IMR-90 (cell line): ENCODE measurements around the gene SVOPL. TPM values are rescaled to one million over a fixed set of nuclear protein-coding genes. Genes with fewer than 3 reads are reported as not detected.

Experiments
- ATAC-seq: fragments of 200-7000 bp; cut with Tn5 transposase; 2 replicates; pipeline ENCODE4 v1.9.1; 2020; ENCODE audit warnings: low read depth, mild to moderate bottlenecking, moderate library complexity
- BruUV-seq: library from RNA; stranded (reverse); fragments of 400-500 nt; replicated peaks from 2 replicates; lab custom pipeline; 2021; lab: Mats Ljungman, UMichigan
- CTCF ChIA-PET: fragments of 300-600 bp; formaldehyde crosslinking; extraction: SDS; loops from one replicate; lab custom pipeline; 2021; ENCODE audit warnings: antibody characterized with exemption; lab: Yijun Ruan, JAX
- POLR2A ChIA-PET: fragments of 300-600 bp; sonication (Branson Sonifier 250); formaldehyde crosslinking; loops from one replicate; lab custom pipeline; 2022; ENCODE audit warnings: antibody characterized with exemption; ENCODE audit not compliant: unreplicated experiment; lab: Charles Lee
- DNase-seq: peaks from one replicate; pipeline ENCODE4 v3.0.0; 2013
- H2AFZ ChIP-seq: replicated peaks from 2 replicates; pipeline ENCODE3; 2013; ENCODE audit warnings: low read length, mild to moderate bottlenecking; ENCODE audit not compliant: poor library complexity
- H2AK5ac ChIP-seq: 2 replicates; pipeline ENCODE4 v1.6.1; 2013; ENCODE audit warnings: low read depth, low read length, inconsistent platforms
- H2AK9ac ChIP-seq: replicated peaks from 2 replicates; pipeline ENCODE3; 2013; ENCODE audit warnings: mild to moderate bottlenecking, low read depth, low read length, moderate library complexity; ENCODE audit not compliant: poor library complexity
- H2BK120ac ChIP-seq: 2 replicates; pipeline ENCODE4 v1.6.1; 2013; ENCODE audit warnings: low read depth, low read length, inconsistent platforms
- H2BK15ac ChIP-seq: 3 replicates; pipeline ENCODE4 v1.6.1; 2013; ENCODE audit warnings: low read depth, low read length, inconsistent platforms
- H2BK20ac ChIP-seq: 2 replicates; pipeline ENCODE4 v1.6.1; 2013; ENCODE audit warnings: low read depth, mild to moderate bottlenecking, inconsistent platforms, low read length, moderate library complexity
- H2BK5ac ChIP-seq: 2 replicates; pipeline ENCODE4 v1.6.1; 2013; ENCODE audit warnings: mild to moderate bottlenecking, low read depth, low read length, inconsistent platforms; ENCODE audit not compliant: poor library complexity, severe bottlenecking
- H3K14ac ChIP-seq: replicated peaks from 2 replicates; pipeline ENCODE4 v1.6.1; 2013; ENCODE audit warnings: low read depth, low read length, inconsistent platforms
- H3K18ac ChIP-seq: 2 replicates; pipeline ENCODE4 v1.6.1; 2013; ENCODE audit warnings: low read depth, low read length, control low read depth
- H3K23ac ChIP-seq: 2 replicates; pipeline ENCODE4 v1.6.1; 2013; ENCODE audit warnings: low read depth, low read length, inconsistent platforms
- H3K27ac ChIP-seq: 2 replicates; pipeline ENCODE4 v1.5.1; 2013; ENCODE audit warnings: mild to moderate bottlenecking, control low read depth, low read length; ENCODE audit not compliant: insufficient read depth
- H3K27me3 ChIP-seq: 2 replicates; pipeline ENCODE4 v1.6.1; 2013; ENCODE audit warnings: low read length; ENCODE audit not compliant: control insufficient read depth, insufficient read depth
- H3K36me3 ChIP-seq: 2 replicates; pipeline ENCODE4 v1.6.1; 2013; ENCODE audit warnings: low read length, mixed read lengths; ENCODE audit not compliant: control insufficient read depth, insufficient read depth
- H3K4ac ChIP-seq: 2 replicates; pipeline ENCODE4 v1.6.1; 2013; ENCODE audit warnings: low read depth, low read length, inconsistent platforms
- H3K4me1 ChIP-seq: 2 replicates; pipeline ENCODE4 v1.6.1; 2013; ENCODE audit warnings: low read length, mixed read lengths; ENCODE audit not compliant: control insufficient read depth, insufficient read depth
- H3K4me2 ChIP-seq: 2 replicates; pipeline ENCODE4 v1.6.1; 2013; ENCODE audit warnings: low read depth, mild to moderate bottlenecking, control low read depth, low read length, moderate library complexity
- H3K4me3 ChIP-seq: 2 replicates; pipeline ENCODE4 v1.5.1; 2013; ENCODE audit warnings: low read depth, mild to moderate bottlenecking, control low read depth, low read length, moderate library complexity; ENCODE audit not compliant: insufficient read depth
- H3K56ac ChIP-seq: 2 replicates; pipeline ENCODE4 v1.6.1; 2013; ENCODE audit warnings: low read length, inconsistent platforms; ENCODE audit not compliant: insufficient read depth; ENCODE audit errors: extremely low read depth
- H3K79me1 ChIP-seq, 2 experiments: 2 replicates each; pipeline ENCODE4 v1.6.1; 2013; ENCODE audit warnings: low read length in 2 of 2, inconsistent platforms in 1 of 2, low read depth in 1 of 2
- H3K9ac ChIP-seq: 2 replicates; pipeline ENCODE4 v1.6.1; 2013; ENCODE audit warnings: low read depth, low read length, control low read depth
- H3K9me1 ChIP-seq: 2 replicates; pipeline ENCODE4 v1.6.1; 2013; ENCODE audit warnings: low read length, inconsistent platforms; ENCODE audit not compliant: insufficient read depth
- H3K9me3 ChIP-seq: 2 replicates; pipeline ENCODE4 v1.6.1; 2013; ENCODE audit warnings: low read length; ENCODE audit not compliant: control insufficient read depth, insufficient read depth
- H4K20me1 ChIP-seq: 2 replicates; pipeline ENCODE4 v1.6.1; 2013; ENCODE audit warnings: low read length, inconsistent platforms; ENCODE audit not compliant: insufficient read depth
- H4K5ac ChIP-seq: 2 replicates; pipeline ENCODE4 v1.6.1; 2013; ENCODE audit warnings: mild to moderate bottlenecking, low read depth, low read length, control low read depth
- H4K8ac ChIP-seq, 2 experiments: 2 replicates each; pipeline ENCODE4 v1.6.1; 2013; ENCODE audit warnings: low read depth in 2 of 2, low read length in 2 of 2, control low read depth in 1 of 2, inconsistent platforms in 1 of 2
- H4K91ac ChIP-seq: 2 replicates; pipeline ENCODE4 v1.6.1; 2013; ENCODE audit warnings: low read depth, low read length, inconsistent platforms; ENCODE audit not compliant: insufficient read depth
- BHLHE40 ChIP-seq: fragments of 150-350 bp; IDR thresholded peaks from 2 replicates; pipeline ENCODE4 v1.6.1; 2016; ENCODE audit warnings: mild to moderate bottlenecking, low read depth, low read length
- CEBPB ChIP-seq: IDR thresholded peaks from 2 replicates; pipeline ENCODE4 v1.6.1; 2012; ENCODE audit warnings: low read depth, low read length, improper control_type of control experiment
- CHD1 ChIP-seq: IDR thresholded peaks from 2 replicates; pipeline ENCODE4 v1.6.1; 2012; ENCODE audit warnings: low read depth, low read length, improper control_type of control experiment
- CTCF ChIP-seq: conservative IDR thresholded peaks from 2 replicates; pipeline ENCODE4 v1.5.1; 2012; ENCODE audit warnings: mild to moderate bottlenecking, low read depth, low read length, improper control_type of control experiment
- ELK1 ChIP-seq: fragments of 150-350 bp; IDR thresholded peaks from 2 replicates; pipeline ENCODE4 v1.6.1; 2016; ENCODE audit warnings: low read depth, mild to moderate bottlenecking, low read length, moderate library complexity, borderline replicate concordance
- FOS ChIP-seq: fragments of 150-350 bp; IDR thresholded peaks from 2 replicates; pipeline ENCODE4 v1.6.1; 2016; ENCODE audit warnings: low read depth, low read length
- MAFK ChIP-seq: IDR thresholded peaks from 2 replicates; pipeline ENCODE4 v1.6.1; 2012; ENCODE audit warnings: low read depth, low read length, improper control_type of control experiment
- MAZ ChIP-seq: IDR thresholded peaks from 2 replicates; pipeline ENCODE4 v1.6.1; 2012; ENCODE audit warnings: low read depth, mild to moderate bottlenecking, low read length, improper control_type of control experiment, moderate library complexity, borderline replicate concordance
- MXI1 ChIP-seq: IDR thresholded peaks from 2 replicates; pipeline ENCODE4 v1.6.1; 2012; ENCODE audit warnings: low read depth, mild to moderate bottlenecking, low read length, moderate library complexity, borderline replicate concordance
- NFE2L2 ChIP-seq: fragments of 150-350 bp; IDR thresholded peaks from 2 replicates; pipeline ENCODE4 v1.6.1; 2016; ENCODE audit warnings: low read depth, mild to moderate bottlenecking, low read length
- POLR2A ChIP-seq: IDR thresholded peaks from 2 replicates; pipeline ENCODE4 v1.6.1; 2012; ENCODE audit warnings: mild to moderate bottlenecking, low read depth, low read length
- RAD21 ChIP-seq: IDR thresholded peaks from 2 replicates; pipeline ENCODE4 v1.6.1; 2012; ENCODE audit warnings: low read length, improper control_type of control experiment
- RCOR1 ChIP-seq: IDR thresholded peaks from 2 replicates; pipeline ENCODE4 v1.6.1; 2012; ENCODE audit warnings: mild to moderate bottlenecking, low read length, improper control_type of control experiment; ENCODE audit not compliant: insufficient replicate concordance
- RFX5 ChIP-seq: IDR thresholded peaks from 2 replicates; pipeline ENCODE4 v1.8.0; 2012; ENCODE audit warnings: low read depth, mild to moderate bottlenecking, low read length, moderate library complexity
- SMC3 ChIP-seq: fragments of 150-350 bp; IDR thresholded peaks from 2 replicates; pipeline ENCODE4 v1.6.1; 2016; ENCODE audit warnings: low read depth, mild to moderate bottlenecking, antibody characterized with exemption, low read length, moderate library complexity
- USF2 ChIP-seq: fragments of 150-350 bp; IDR thresholded peaks from 2 replicates; pipeline ENCODE4 v1.6.1; 2017; ENCODE audit warnings: mild to moderate bottlenecking, antibody characterized with exemption, low read length, low read depth
- WGBS, 2 experiments: methylation state at CpG; one replicate each; pipeline versions ENCODE4 v1.1.5 to v1.1.7; 2013; ENCODE audit warnings: missing lambda C conversion rate in 2 of 2; ENCODE audit not compliant: insufficient read length in 1 of 2; ENCODE audit errors: extremely low coverage in 2 of 2; 5-methylcytosine and 5-hydroxymethylcytosine counted together
- dilution Hi-C: fragments of 300-500 bp; cut with HindIII; formaldehyde crosslinking; loops from one replicate; pipeline ENCODE4 v1.14.3; 2018; ENCODE audit warnings: low sequenced_read_pairs; ENCODE audit not compliant: unreplicated experiment
- in situ Hi-C: fragments of 300-500 bp; cut with MboI; formaldehyde crosslinking; loops from 3 replicates; pipeline ENCODE4 v1.14.3; 2019; ENCODE audit warnings: low sequenced_read_pairs, inconsistent platforms, mixed read lengths
- intact Hi-C: fragments of 100-400 bp; cut with micrococcal nuclease; formaldehyde crosslinking; loops from 2 replicates; pipeline ENCODE4 v1.10.0; 2022
- polyA plus RNA-seq, 3 experiments: library from polyadenylated mRNA; depleted of rRNA; stranded (reverse); fragments of >200 nt; gene quantifications; 2 replicates each; pipeline ENCODE4 v1.2.3, GENCODE V29; 2012; ENCODE audit warnings: low replicate concordance in 1 of 3
- total RNA-seq: library from RNA; depleted of rRNA; stranded (reverse); fragments of >200 nt; gene quantifications from 2 replicates; pipeline ENCODE4 v1.2.3, GENCODE V29; 2012

SVOPL gene
- total and polyA plus RNA-seq, 2 of the 4 experiments (the other 2 are of a cell fraction): not detected

GRCh38 chr7:138610671-138611170 lies 90.4 kb downstream of the SVOPL start:
- Histone ChIP-seq H3K27me3 (no peaks in the 10 kb centered on the region), H3K4me1 (no peaks in the 10 kb centered on the region), H2BK20ac (no peak overlapping the region), H2AFZ (no peak overlapping the region), H3K9ac (no peak overlapping the region), H3K23ac (no peak overlapping the region), H3K56ac (no peak overlapping the region), H4K8ac (no peak overlapping the region), H3K9me3 (0 out of 2 replicates have a peak, but pooled peaks cover 2% of the 10 kb centered on the region), H3K36me3 (no peaks in the 10 kb centered on the region), H3K27ac (no peak overlapping the region), H4K5ac (no peak overlapping the region), H2AK9ac (no peak overlapping the region), H2BK120ac (no peak overlapping the region), H2BK15ac (no peak overlapping the region), H3K79me1 (no peaks in the 10 kb centered on the region), H3K4me3 (no peak overlapping the region), H4K20me1 (no peaks in the 10 kb centered on the region), H3K4me2 (no peak overlapping the region), H3K9me1 (no peaks in the 10 kb centered on the region), H3K14ac (no peak overlapping the region), H2BK5ac (no peak overlapping the region), H2AK5ac (no peak overlapping the region), H3K18ac (no peak overlapping the region), H4K91ac (no peak overlapping the region), H3K4ac (no peak overlapping the region)
- ATAC-seq (no peak), DNase-seq (no peak)
- no TSS peak for BruUV-seq
- intact Hi-C loops: no loop called here
- dilution Hi-C loops: no loop called here
- CTCF ChIA-PET: no interaction called here
- 100% methylated on average over 1 of the region's 7 CpGs; no CpG with 5 or more reads in 1 of the 2 experiments for WGBS, 2 experiments
- POLR2A ChIA-PET: no interaction called here
- in situ Hi-C loops: no loop called here
- TF ChIP-seq ELK1 (no peak), MXI1 (no peak), MAFK (no peak), BHLHE40 (no peak), POLR2A (no peak), FOS (no peak), USF2 (no peak), SMC3 (no peak), MAZ (no peak), RCOR1 (no peak), RAD21 (no peak), RFX5 (no peak), CHD1 (no peak), CTCF (no peak), CEBPB (no peak), NFE2L2 (no peak)
